ENCODE measurements around the gene BAHCC1.

DNA sequence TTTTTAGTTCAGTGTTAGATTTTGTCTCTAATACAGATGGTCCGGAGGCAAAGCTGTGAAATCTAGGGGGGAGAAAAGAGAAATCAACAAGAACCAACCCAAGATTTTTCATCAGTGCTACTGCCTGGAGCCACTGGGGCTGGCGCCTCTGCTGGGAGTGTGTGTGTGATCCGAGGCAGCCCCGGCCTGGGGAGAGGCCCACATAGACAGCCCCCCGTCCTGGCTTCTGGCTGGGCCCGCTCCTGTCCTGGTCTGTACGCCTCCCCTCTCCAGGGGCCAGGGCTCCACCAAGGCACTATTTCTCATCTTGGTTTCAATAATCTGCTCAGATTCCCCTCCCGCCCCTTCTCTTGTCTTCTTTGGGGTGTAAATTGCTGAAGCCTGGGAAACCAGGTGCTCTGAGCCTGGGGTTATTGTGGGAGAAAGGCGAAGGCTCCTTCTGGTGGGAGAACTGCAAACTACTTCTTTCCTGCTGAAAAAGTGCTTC is 7.8 kb downstream of the BAHCC1 start:
- TF ChIP-seq, protein P1, sequence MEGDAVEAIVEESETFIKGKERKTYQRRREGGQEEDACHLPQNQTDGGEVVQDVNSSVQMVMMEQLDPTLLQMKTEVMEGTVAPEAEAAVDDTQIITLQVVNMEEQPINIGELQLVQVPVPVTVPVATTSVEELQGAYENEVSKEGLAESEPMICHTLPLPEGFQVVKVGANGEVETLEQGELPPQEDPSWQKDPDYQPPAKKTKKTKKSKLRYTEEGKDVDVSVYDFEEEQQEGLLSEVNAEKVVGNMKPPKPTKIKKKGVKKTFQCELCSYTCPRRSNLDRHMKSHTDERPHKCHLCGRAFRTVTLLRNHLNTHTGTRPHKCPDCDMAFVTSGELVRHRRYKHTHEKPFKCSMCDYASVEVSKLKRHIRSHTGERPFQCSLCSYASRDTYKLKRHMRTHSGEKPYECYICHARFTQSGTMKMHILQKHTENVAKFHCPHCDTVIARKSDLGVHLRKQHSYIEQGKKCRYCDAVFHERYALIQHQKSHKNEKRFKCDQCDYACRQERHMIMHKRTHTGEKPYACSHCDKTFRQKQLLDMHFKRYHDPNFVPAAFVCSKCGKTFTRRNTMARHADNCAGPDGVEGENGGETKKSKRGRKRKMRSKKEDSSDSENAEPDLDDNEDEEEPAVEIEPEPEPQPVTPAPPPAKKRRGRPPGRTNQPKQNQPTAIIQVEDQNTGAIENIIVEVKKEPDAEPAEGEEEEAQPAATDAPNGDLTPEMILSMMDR (IDR thresholded peaks at IDR 0.05), result no peak
- TF ChIP-seq POLR2A (IDR thresholded peaks at IDR 0.05) (no peak), POLR2AphosphoS5 (IDR thresholded peaks at IDR 0.05) (no peak)

Data from prostate gland (tissue), 2 donors.